HepG2 (cell line): ENCODE results near the gene SSNA1.

ENCODE experiments used
- CTCF ChIP-seq: sonication (generic); formaldehyde crosslinking; IDR thresholded peaks from 2 replicates; pipeline ENCODE4 v1.5.0; 2020; ENCODE audit warnings: mild to moderate bottlenecking, missing genetic modification reagents, moderate library complexity
- E2F5 ChIP-seq: sonication (generic); formaldehyde crosslinking; conservative IDR thresholded peaks from 2 replicates; pipeline ENCODE4 v1.4.0; 2020; ENCODE audit warnings: missing genetic modification reagents
- ETV6 ChIP-seq: sonication (generic); formaldehyde crosslinking; conservative IDR thresholded peaks from 2 replicates; pipeline ENCODE4 v1.4.0; 2020; ENCODE audit warnings: missing genetic modification reagents
- GABPA ChIP-seq, 2 experiments: IDR thresholded peaks; 2 replicates each; pipeline ENCODE4 v1.6.1; 2011 to 2016; ENCODE audit warnings: low read depth in 2 of 2, low read length in 1 of 2, missing biosample characterization in 1 of 2, missing genetic modification characterization in 1 of 2
- HINFP ChIP-seq: sonication (generic); formaldehyde crosslinking; IDR thresholded peaks from 2 replicates; pipeline ENCODE4 v1.4.0; 2020; ENCODE audit warnings: low read depth, mild to moderate bottlenecking, missing genetic modification reagents
- JUN ChIP-seq: sonication (generic); formaldehyde crosslinking; IDR thresholded peaks from 2 replicates; pipeline ENCODE4 v1.4.0; 2020; ENCODE audit warnings: mild to moderate bottlenecking, missing genetic modification reagents
- JUNB ChIP-seq: sonication (generic); formaldehyde crosslinking; IDR thresholded peaks from 2 replicates; pipeline ENCODE4 v1.8.0; 2022; ENCODE audit warnings: missing genetic modification reagents, mild to moderate bottlenecking, borderline replicate concordance
- PBX2 ChIP-seq: IDR thresholded peaks from 2 replicates; pipeline ENCODE4 v1.6.1; 2016; ENCODE audit warnings: control low read depth
- POLR2A ChIP-seq, 2 experiments: IDR thresholded peaks; 2 replicates each; pipeline ENCODE4 v1.6.1; 2011; ENCODE audit warnings: low read depth in 2 of 2, low read length in 2 of 2, mild to moderate bottlenecking in 1 of 2, moderate library complexity in 1 of 2; ENCODE audit not compliant: insufficient read depth in 1 of 2
- RFX5 ChIP-seq: IDR thresholded peaks from 2 replicates; pipeline ENCODE4 v1.6.1; 2011; ENCODE audit warnings: low read depth, low read length, improper control_type of control experiment
- TAF1 ChIP-seq: sonication (generic); formaldehyde crosslinking; IDR thresholded peaks from 2 replicates; pipeline ENCODE4 v1.4.0; 2020; ENCODE audit warnings: missing genetic modification reagents
- ZBTB3 ChIP-seq: sonication (generic); formaldehyde crosslinking; IDR thresholded peaks from 2 replicates; pipeline ENCODE4 v1.4.0; 2020; ENCODE audit warnings: low read depth, mild to moderate bottlenecking, moderate library complexity, missing genetic modification reagents, borderline replicate concordance
- ZBTB7B ChIP-seq: sonication (generic); formaldehyde crosslinking; IDR thresholded peaks from 2 replicates; pipeline ENCODE4 v1.4.0; 2020; ENCODE audit warnings: missing genetic modification reagents
- ZNF556 ChIP-seq: sonication (generic); formaldehyde crosslinking; IDR thresholded peaks from 2 replicates; pipeline ENCODE4 v1.4.0; 2020; ENCODE audit warnings: mild to moderate bottlenecking, missing genetic modification reagents, borderline replicate concordance

DNA sequence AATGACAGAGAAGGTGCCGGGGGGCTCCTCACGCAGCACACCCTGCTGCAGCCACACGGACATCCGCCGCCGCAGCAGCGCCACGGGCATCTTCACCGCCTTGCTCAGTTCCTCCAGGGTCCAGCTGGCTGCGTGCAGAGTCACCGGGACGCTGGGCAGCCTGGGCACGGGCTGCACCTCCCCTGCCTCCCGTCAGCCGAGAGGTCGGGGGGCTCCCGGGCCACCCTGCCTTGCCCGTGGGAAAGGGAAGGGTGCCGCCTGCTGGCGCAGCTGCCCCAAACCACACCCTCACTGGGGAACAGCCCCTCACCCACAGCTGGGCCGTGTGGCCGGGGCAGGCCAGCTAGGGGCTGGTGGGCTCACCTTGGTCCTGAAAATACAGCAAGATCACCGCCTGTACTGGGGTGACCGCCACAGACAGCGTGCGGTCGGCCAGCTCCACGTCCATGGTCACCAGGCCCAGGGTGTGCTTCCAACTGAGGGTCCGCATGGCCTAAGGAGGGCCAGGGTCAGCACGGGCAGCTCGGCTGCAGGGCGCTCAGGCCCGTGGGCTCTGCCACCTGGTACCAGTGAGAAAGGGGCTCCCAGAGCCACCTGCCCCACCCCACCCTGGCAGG, 13.0 kb upstream of the SSNA1 start:
- no peak for TF ChIP-seq CTCF
- no peak for TF ChIP-seq JUN (CRISPR knock-in tag)
- TF ChIP-seq POLR2A (IDR thresholded peaks at IDR 0.05; ENCODE audit: insufficient read depth in 1 of 2, low read depth in 2 of 2, low read length in 2 of 2): no peak
- no peak for TF ChIP-seq E2F5
- TF ChIP-seq JUNB (CRISPR knock-in tag): no peak
- TF ChIP-seq PBX2 (CRISPR knock-in tag): no peak
- no peak for TF ChIP-seq TAF1 (CRISPR knock-in tag)
- TF ChIP-seq ZBTB3: no peak
- TF ChIP-seq ZNF556 (CRISPR knock-in tag): no peak
- TF ChIP-seq GABPA (IDR thresholded peaks at IDR 0.05; ENCODE audit: low read depth, low read length): no peak
- TF ChIP-seq GABPA (CRISPR knock-in tag; IDR thresholded peaks at IDR 0.05; ENCODE audit: low read depth): no peak
- TF ChIP-seq ETV6 (CRISPR knock-in tag): no peak
- no peak for TF ChIP-seq RFX5
- no peak for TF ChIP-seq ZBTB7B (CRISPR knock-in tag)
- no peak for TF ChIP-seq HINFP (CRISPR knock-in tag)
